ENCODE data around the gene MEPCE. TPM values are rescaled to one million over a fixed set of nuclear protein-coding genes. Genes with fewer than 3 reads are reported as not detected.

The MEPCE gene
- total RNA-seq, 1 experiment from 2014 or later, result 70.3 TPM

DNA sequence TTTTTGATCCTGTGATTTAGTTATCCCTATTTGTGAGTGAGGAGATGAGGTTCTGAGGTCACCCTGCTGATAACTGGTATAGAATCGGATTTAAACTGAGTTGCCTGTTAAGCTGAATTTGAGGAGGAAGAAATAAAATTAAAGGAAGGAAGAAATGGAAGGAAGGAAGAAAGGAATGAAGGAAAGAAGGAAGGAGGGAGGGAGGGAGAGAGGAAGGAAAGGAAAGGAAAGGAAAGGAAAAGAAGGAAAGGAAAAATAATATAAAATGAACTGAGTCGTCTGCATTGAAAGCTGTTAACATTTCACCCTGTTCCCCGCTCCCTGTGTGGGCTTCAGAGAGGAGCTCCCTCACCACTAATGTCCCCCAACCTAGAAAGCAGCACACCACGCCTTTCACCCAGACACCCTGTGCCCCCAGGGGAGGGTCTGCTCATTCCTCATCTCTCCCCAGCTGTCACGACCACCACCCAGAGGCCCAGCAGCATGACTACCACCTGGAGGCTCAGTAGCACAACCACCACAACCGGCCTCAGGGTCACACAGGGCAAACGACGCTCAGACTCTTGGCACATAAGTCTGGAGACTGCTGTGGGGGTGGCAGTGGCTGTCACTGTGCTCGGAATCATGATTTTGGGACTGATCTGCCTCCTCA is 40.1 kb upstream of the MEPCE start:
- Histone ChIP-seq H3K4me3 (no peak overlapping the region), H3K4me1 (replicated peaks; ENCODE audit: insufficient read depth) (no peaks in the 10 kb centered on the region), H3K9me3 (ENCODE audit: insufficient read depth, low read depth) (no peaks in the 10 kb centered on the region), H3F3A (ENCODE audit: insufficient read depth, low read depth) (no peaks in the 10 kb centered on the region), H2AFZ (no peak overlapping the region), H3K79me2 (ENCODE audit: low read depth) (no peaks in the 10 kb centered on the region), H3K27ac (no peak overlapping the region), H3K9me2 (ENCODE audit: insufficient read depth) (no peaks in the 10 kb centered on the region), H3K36me3 (ENCODE audit: low read depth) (no peaks in the 10 kb centered on the region), H3K4me2 (no peak overlapping the region), H3K27me3 (ENCODE audit: insufficient read depth, low read depth) (peaks cover 3% of the 10 kb centered on the region; the same call in 1 of the 2 replicates), H4K20me1 (ENCODE audit: insufficient read depth) (no peaks in the 10 kb centered on the region)
- POLR2A ChIA-PET (ENCODE audit: unreplicated experiment), result interaction anchor here (0.7 kb wide), 1 partner anchor 248 kb away, joined by 13 read pairs; no protein-coding TSS in a partner anchor
- no peak for DNase-seq
- BruUV-seq (replicated peaks), result no TSS peak
- intact Hi-C loops (cut with micrococcal nuclease; ENCODE audit: unreplicated experiment), result no loop called here
- CTCF ChIA-PET, result no interaction called here
- TF ChIP-seq EZH2 (IDR thresholded peaks at IDR 0.05; ENCODE audit: low read depth), result no peak
- TF ChIP-seq, protein P1, sequence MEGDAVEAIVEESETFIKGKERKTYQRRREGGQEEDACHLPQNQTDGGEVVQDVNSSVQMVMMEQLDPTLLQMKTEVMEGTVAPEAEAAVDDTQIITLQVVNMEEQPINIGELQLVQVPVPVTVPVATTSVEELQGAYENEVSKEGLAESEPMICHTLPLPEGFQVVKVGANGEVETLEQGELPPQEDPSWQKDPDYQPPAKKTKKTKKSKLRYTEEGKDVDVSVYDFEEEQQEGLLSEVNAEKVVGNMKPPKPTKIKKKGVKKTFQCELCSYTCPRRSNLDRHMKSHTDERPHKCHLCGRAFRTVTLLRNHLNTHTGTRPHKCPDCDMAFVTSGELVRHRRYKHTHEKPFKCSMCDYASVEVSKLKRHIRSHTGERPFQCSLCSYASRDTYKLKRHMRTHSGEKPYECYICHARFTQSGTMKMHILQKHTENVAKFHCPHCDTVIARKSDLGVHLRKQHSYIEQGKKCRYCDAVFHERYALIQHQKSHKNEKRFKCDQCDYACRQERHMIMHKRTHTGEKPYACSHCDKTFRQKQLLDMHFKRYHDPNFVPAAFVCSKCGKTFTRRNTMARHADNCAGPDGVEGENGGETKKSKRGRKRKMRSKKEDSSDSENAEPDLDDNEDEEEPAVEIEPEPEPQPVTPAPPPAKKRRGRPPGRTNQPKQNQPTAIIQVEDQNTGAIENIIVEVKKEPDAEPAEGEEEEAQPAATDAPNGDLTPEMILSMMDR (conservative IDR thresholded peaks at IDR 0.05), result no peak

DNA sequence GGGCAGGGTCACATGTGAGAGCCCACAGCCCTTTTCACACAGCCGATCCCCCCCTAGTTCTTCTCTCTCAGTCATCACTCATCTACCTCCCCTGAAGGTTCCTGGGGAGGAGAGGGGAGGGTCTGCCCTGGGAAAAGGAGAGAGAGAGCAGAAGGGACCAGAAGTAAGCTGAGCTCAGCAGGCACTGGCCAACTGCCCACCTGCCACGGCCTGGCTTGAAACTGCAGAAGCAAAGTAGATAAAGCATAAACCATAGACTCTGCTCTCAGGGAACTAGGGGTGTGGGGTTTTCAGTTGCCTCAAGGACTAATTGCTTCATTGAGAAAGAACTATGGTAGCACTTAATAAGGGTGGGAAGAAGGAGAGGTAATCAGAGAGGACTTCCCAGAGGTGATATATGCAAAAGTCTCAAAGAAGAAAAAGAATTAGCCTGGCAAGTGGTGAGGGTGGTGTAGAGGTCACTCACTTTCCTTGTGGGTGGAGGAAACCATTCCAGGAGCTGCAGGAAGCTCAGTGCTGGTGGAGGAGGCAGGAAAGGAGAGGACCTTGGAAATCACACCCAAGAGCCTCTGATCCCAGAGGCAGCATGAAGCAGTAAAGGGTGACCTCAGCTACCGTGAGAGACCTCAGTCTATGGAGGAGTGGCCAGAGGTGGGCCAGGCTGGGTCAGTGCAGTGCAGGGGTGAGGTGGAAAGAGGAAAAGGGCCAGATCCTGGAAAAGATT is 39.2 kb upstream of the MEPCE start:
- no peaks in the 10 kb centered on the region for H3K79me2 ChIP-seq (ENCODE audit: low read depth)
- intact Hi-C loops (cut with micrococcal nuclease; ENCODE audit: unreplicated experiment), result no loop called here
- H3K4me3 ChIP-seq, result no peak overlapping the region
- BruUV-seq (replicated peaks), result no TSS peak
- no peaks in the 10 kb centered on the region for H4K20me1 ChIP-seq (ENCODE audit: insufficient read depth)
- TF ChIP-seq, protein P1 (conservative IDR thresholded peaks at IDR 0.05), result no peak
- TF ChIP-seq EZH2 (IDR thresholded peaks at IDR 0.05; ENCODE audit: low read depth), result no peak
- no peaks in the 10 kb centered on the region for H3K9me3 ChIP-seq (ENCODE audit: insufficient read depth, low read depth)
- H3K27me3 ChIP-seq (ENCODE audit: insufficient read depth, low read depth), result peaks cover 3% of the 10 kb centered on the region; the same call in 1 of the 2 replicates
- H2AFZ ChIP-seq, result no peak overlapping the region
- CTCF ChIA-PET, result no interaction called here
- no peak overlapping the region for H3K27ac ChIP-seq
- no peak overlapping the region for H3K4me2 ChIP-seq
- no peaks in the 10 kb centered on the region for H3F3A ChIP-seq (ENCODE audit: insufficient read depth, low read depth)
- no peaks in the 10 kb centered on the region for H3K9me2 ChIP-seq (ENCODE audit: insufficient read depth)
- POLR2A ChIA-PET (ENCODE audit: unreplicated experiment), result no interaction called here
- H3K4me1 ChIP-seq (replicated peaks; ENCODE audit: insufficient read depth), result no peaks in the 10 kb centered on the region
- H3K36me3 ChIP-seq (ENCODE audit: low read depth), result no peaks in the 10 kb centered on the region
- DNase-seq, result no peak

DNA sequence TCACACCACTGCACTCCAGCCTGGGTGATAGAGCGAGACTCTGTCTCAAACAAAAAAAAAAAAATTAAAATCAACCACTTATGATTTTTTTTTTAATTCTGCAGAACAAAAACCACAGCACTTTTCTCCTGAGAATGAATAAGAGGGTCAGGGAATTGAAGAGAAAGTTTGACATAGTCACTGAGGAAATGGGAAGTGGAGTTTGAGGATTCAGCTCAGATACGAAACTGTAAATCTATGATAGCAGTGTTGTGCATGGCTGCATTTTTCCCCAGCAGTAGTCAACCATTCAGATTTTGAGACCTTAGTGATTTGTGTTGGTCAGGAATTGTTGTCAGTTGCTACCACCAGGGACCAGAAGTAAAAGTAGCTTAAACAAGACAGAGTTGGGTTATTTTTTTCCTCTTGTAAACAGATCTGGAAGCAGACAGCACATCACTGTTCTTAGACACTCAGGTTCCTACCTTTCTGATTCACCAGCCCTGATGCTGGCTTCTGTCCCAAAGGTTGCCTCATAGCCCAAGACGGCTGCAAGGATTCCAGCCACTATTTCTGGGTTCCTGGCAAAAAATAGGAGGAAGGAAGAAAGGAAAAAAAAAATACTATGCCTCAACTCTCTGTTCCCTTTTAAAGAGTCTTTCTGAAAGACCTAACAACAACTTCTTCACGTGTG is 36.3 kb upstream of the MEPCE start:
- Histone ChIP-seq H3F3A (ENCODE audit: insufficient read depth, low read depth) (no peaks in the 10 kb centered on the region), H3K4me1 (replicated peaks; ENCODE audit: insufficient read depth) (no peaks in the 10 kb centered on the region), H3K79me2 (ENCODE audit: low read depth) (no peaks in the 10 kb centered on the region), H3K27me3 (ENCODE audit: insufficient read depth, low read depth) (peaks cover 3% of the 10 kb centered on the region; the same call in 1 of the 2 replicates), H3K9me3 (ENCODE audit: insufficient read depth, low read depth) (no peaks in the 10 kb centered on the region), H3K36me3 (ENCODE audit: low read depth) (no peaks in the 10 kb centered on the region), H2AFZ (no peak overlapping the region), H3K9me2 (ENCODE audit: insufficient read depth) (no peaks in the 10 kb centered on the region), H4K20me1 (ENCODE audit: insufficient read depth) (no peaks in the 10 kb centered on the region), H3K27ac (no peak overlapping the region), H3K4me2 (no peak overlapping the region), H3K4me3 (no peak overlapping the region)
- intact Hi-C loops (cut with micrococcal nuclease; ENCODE audit: unreplicated experiment), result no loop called here
- ChIA-PET POLR2A (ENCODE audit: unreplicated experiment) (no interaction called here), CTCF (no interaction called here)
- TF ChIP-seq, protein P1 (conservative IDR thresholded peaks at IDR 0.05), result no peak
- no peak for TF ChIP-seq EZH2 (IDR thresholded peaks at IDR 0.05; ENCODE audit: low read depth)
- BruUV-seq (replicated peaks), result no TSS peak
- no peak for DNase-seq
